PC-3 (cell line): ENCODE results near the gene MEGF6.

ENCODE experiments used
- CTCF ChIP-seq: fragments of 300-600 bp; sonication (generic); conservative IDR thresholded peaks from 2 replicates; pipeline ENCODE4 v1.5.1; 2017; ENCODE audit warnings: antibody characterized with exemption, low read depth, mild to moderate bottlenecking, low read length
- EZH2 ChIP-seq: fragments of 300-600 bp; sonication (generic); IDR thresholded peaks from one replicate; pipeline ENCODE4 v1.6.1; 2017; ENCODE audit warnings: antibody characterized with exemption, mild to moderate bottlenecking, low read length; ENCODE audit not compliant: unreplicated experiment
- EZH2phosphoT487 ChIP-seq: fragments of 300-600 bp; sonication (generic); IDR thresholded peaks from 2 replicates; pipeline ENCODE4 v1.6.1; 2018; ENCODE audit warnings: mild to moderate bottlenecking, antibody characterized with exemption, low read length, borderline replicate concordance

DNA sequence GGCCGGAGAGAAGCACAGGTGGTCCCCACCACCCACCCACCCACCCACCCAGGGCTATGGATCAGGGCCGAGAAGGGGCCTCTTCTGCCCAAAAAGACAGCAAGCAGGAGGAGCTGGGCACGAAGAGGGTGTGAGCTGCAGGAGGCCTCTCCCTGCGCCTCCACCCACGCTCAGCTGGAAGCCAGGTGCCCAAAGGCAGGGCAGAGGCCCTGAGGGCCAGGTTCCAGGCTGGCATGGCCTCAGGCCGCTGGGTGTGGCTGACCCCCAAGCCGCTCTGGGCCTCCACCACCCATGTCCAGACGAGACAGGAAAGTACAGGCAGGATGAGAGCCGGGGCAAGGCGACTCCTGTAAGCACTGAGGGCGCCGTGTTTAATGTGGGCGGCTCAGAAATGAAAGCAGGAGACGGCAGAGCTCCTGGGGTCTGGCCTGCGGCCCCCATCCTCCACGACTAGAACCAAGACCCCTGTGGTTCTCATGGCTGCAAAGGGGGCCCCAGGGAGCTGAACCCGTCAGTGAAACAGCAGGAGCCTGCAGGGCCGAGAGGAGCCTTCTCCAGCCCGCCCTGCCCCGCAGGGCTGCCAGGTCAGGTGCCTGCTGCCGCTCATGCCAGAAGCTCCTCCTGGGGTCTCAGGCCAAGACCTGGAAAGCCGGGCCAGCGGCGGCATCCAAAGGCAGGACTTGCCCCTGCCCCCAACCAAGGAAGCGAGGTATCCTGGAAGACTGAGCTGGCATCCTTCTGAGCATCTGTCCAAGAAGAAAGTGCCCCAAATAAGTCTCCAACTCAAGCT is 56.0 kb downstream of the MEGF6 start:
- no peak for TF ChIP-seq CTCF
- TF ChIP-seq EZH2phosphoT487: no peak
- no peak for TF ChIP-seq EZH2
